ENCODE data around the gene ACTL8. TPM values are rescaled to one million over a fixed set of nuclear protein-coding genes. Genes with fewer than 3 reads are reported as not detected.

Gene ACTL8
- total RNA-seq, 4 donors from 2014 or later = 0.18 to 0.50 (median 0.19) TPM; not detected in 1

DNA sequence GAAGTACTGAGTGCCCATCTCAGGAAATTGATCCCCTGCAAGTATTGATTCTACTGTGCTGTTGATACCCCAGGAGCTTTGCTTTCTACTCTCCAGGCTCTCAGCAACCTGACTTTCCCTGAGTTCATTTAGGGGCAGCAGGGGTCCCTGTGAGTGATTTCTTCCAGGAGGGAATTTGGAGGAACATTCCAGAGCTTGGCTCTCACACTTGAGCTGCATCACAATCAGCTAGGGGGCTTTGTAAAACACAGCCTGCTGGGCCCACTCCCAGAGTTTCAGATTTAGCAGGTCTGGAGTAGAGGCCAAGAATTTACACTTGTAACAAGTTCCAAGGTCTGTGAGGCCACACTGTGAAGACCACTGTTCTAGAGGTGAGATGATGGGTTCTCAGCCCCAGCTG lies 16.1 kb upstream of the ACTL8 start:
- no peaks in the 10 kb centered on the region for H3K36me3 ChIP-seq
- no peak for DNase-seq
- TF ChIP-seq POLR2A (IDR thresholded peaks at IDR 0.05) = no peak
- TF ChIP-seq, protein P1, sequence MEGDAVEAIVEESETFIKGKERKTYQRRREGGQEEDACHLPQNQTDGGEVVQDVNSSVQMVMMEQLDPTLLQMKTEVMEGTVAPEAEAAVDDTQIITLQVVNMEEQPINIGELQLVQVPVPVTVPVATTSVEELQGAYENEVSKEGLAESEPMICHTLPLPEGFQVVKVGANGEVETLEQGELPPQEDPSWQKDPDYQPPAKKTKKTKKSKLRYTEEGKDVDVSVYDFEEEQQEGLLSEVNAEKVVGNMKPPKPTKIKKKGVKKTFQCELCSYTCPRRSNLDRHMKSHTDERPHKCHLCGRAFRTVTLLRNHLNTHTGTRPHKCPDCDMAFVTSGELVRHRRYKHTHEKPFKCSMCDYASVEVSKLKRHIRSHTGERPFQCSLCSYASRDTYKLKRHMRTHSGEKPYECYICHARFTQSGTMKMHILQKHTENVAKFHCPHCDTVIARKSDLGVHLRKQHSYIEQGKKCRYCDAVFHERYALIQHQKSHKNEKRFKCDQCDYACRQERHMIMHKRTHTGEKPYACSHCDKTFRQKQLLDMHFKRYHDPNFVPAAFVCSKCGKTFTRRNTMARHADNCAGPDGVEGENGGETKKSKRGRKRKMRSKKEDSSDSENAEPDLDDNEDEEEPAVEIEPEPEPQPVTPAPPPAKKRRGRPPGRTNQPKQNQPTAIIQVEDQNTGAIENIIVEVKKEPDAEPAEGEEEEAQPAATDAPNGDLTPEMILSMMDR (IDR thresholded peaks at IDR 0.05) = no peak
- no peak overlapping the region for H3K27ac ChIP-seq
- H3K27me3 ChIP-seq = peaks cover 0 to 81% (median 1%) of the 10 kb centered on the region in 4 donors
- no peaks in the 10 kb centered on the region for H3K9me3 ChIP-seq
- H3K4me1 ChIP-seq = peaks cover 0 to 6% (median 0%) of the 10 kb centered on the region in 3 donors
- intact Hi-C loops (cut with DNase I) = no loop called here
- H3K4me3 ChIP-seq = no peak overlapping the region

DNA sequence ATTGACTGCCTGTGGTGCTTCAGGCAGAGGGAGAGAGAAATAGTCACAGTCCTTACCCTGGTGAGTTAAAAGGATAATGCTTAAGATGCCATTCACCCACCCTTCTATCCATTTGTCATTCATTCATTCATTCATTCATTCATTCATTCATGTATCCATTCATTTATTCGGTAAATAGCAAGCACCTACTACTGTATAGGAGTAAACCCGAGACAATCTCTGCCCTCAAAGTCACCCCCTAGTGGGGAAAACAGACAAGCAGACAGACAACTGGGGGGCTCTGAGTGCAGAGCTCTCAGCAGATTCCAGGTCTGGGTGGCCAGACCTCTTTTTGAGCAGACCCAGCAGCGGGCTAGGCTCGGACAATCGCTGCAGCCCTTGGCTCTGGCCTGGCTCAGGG lies 14.1 kb upstream of the ACTL8 start:
- Histone ChIP-seq H3K27me3 (peaks cover 0 to 79% (median 1%) of the 10 kb centered on the region in 4 donors), H3K27ac (no peak overlapping the region), H3K36me3 (no peaks in the 10 kb centered on the region), H3K4me3 (no peak overlapping the region), H3K4me1 (peaks cover 0 to 6% (median 0%) of the 10 kb centered on the region in 3 donors), H3K9me3 (no peaks in the 10 kb centered on the region)
- TF ChIP-seq, protein P1 (IDR thresholded peaks at IDR 0.05) = no peak
- no peak for TF ChIP-seq POLR2A (IDR thresholded peaks at IDR 0.05)
- WGBS, 2 donors = 50 to 85% methylated on average over 2 to 5 of the region's 5 CpGs
- no peak for DNase-seq
- intact Hi-C loops (cut with DNase I) = no loop called here

GRCh38 chr1:17742583-17742982 lies 12.6 kb upstream of the ACTL8 start:
- intact Hi-C loops (cut with DNase I) = no loop called here
- TF ChIP-seq, protein P1 (IDR thresholded peaks at IDR 0.05) = no peak
- no peak for TF ChIP-seq POLR2A (IDR thresholded peaks at IDR 0.05)
- Histone ChIP-seq H3K27me3 (peaks cover 0 to 67% (median 1%) of the 10 kb centered on the region in 4 donors), H3K4me1 (peaks cover 0 to 6% (median 0%) of the 10 kb centered on the region in 3 donors), H3K9me3 (no peaks in the 10 kb centered on the region), H3K27ac (no peak overlapping the region), H3K4me3 (no peak overlapping the region), H3K36me3 (no peaks in the 10 kb centered on the region)
- no peak for DNase-seq
- 14 to 18% methylated on average over 5 of the region's 5 CpGs for WGBS, 2 donors

DNA sequence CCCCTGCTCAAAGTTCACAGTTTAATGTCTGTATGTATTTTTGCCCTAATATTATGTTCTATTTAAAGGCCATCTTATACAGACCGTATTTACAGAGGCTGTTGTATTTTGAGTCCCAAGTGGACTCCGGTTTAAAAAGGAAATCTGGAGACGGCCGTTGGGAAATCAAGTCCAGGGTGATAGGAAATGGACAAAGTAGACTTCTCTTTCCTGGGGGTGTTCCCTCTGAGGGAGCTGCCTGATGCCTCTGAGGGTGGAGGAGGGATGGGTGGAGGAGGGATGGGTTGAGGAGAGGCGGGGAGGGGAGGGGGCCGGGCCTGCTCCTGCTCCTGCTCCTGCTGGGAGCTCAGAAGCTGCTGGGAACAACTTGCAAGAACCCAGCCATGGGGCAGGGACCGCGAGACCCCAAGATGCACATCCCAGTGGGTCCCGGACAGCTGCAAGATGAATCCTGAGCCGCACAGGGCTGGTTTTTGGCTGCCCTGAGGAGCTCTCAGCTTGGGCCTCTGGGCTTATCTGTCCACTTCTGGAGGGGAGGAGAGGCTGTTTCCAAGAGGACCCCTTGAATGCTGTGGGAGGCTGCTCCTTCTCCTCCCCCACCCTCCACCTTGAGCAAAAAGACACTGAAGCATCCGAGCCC lies 12.0 kb upstream of the ACTL8 start:
- no peak overlapping the region for H3K4me3 ChIP-seq
- no peaks in the 10 kb centered on the region for H3K36me3 ChIP-seq
- intact Hi-C loops (cut with DNase I) = no loop called here
- H3K27me3 ChIP-seq = peaks cover 0 to 66% (median 1%) of the 10 kb centered on the region in 4 donors
- H3K4me1 ChIP-seq = peaks cover 0 to 6% (median 0%) of the 10 kb centered on the region in 3 donors
- WGBS, 2 donors = 28 to 57% methylated on average over 3 to 8 of the region's 11 CpGs
- DNase-seq = no peak
- no peaks in the 10 kb centered on the region for H3K9me3 ChIP-seq
- TF ChIP-seq POLR2A (IDR thresholded peaks at IDR 0.05) = no peak
- TF ChIP-seq, protein P1 (IDR thresholded peaks at IDR 0.05) = no peak
- no peak overlapping the region for H3K27ac ChIP-seq

DNA sequence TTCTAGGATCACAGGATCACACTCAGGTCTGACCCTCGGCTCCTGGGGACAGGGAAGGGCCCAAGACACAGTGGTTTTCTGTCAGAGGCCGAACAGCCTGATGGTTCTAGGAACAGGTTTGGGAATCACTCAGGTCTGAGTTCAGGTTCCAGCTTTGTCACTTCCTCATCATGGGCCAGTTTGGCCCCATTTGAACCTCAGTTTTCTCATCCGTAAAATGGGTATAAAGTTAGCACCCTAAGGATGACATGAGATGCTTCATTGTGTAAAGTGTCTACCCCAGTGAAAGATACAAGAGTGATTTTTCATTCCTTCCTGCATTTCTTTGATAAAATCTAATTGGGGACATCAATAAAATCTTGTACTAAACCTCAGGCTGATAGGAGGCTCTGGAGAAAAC lies 11.2 kb upstream of the ACTL8 start:
- Histone ChIP-seq H3K4me3 (no peak overlapping the region), H3K36me3 (no peaks in the 10 kb centered on the region), H3K27ac (no peak overlapping the region), H3K27me3 (peaks cover 0 to 63% (median 1%) of the 10 kb centered on the region in 4 donors), H3K9me3 (no peaks in the 10 kb centered on the region), H3K4me1 (peaks cover 0 to 6% (median 0%) of the 10 kb centered on the region in 3 donors)
- DNase-seq = no peak
- intact Hi-C loops (cut with DNase I) = no loop called here
- TF ChIP-seq, protein P1 (IDR thresholded peaks at IDR 0.05) = no peak
- TF ChIP-seq POLR2A (IDR thresholded peaks at IDR 0.05) = no peak
- 81 to 100% methylated on average over 2 to 3 of the region's 3 CpGs for WGBS, 2 donors

Data from esophagus squamous epithelium (tissue), 5 donors.